K562 (cell line): ENCODE results near the gene NF1. TPM values are rescaled to one million over a fixed set of nuclear protein-coding genes. Genes with fewer than 3 reads are reported as not detected.

Experiments
- ESRRB ChIP-seq: fragments of 250-450 bp; sonication (Bioruptor Pico); IDR thresholded peaks from 2 replicates; pipeline ENCODE4 v1.5.0; 2020; ENCODE audit warnings: mild to moderate bottlenecking, moderate library complexity, borderline replicate concordance
- FUS ChIP-seq: fragments of 200-400 bp; formaldehyde crosslinking; optimal IDR thresholded peaks from 2 replicates; pipeline ENCODE3; 2017; ENCODE audit warnings: low read depth, low read length
- HDAC8 ChIP-seq: fragments of 450-650 bp; IDR thresholded peaks from 2 replicates; pipeline ENCODE4 v1.6.1; 2016; ENCODE audit warnings: mild to moderate bottlenecking, missing genetic modification characterization, moderate library complexity, missing compliant biosample characterization
- HLTF ChIP-seq: fragments of 450-650 bp; IDR thresholded peaks from 2 replicates; pipeline ENCODE4 v1.6.1; 2016
- HOXB6 ChIP-seq: fragments of 250-450 bp; sonication (Bioruptor Pico); IDR thresholded peaks from 2 replicates; pipeline ENCODE4 v1.5.1; 2022; ENCODE audit warnings: mild to moderate bottlenecking, borderline replicate concordance
- KAT2B ChIP-seq: IDR thresholded peaks from one replicate; pipeline ENCODE4 v1.6.1; 2012; ENCODE audit warnings: low read depth, mild to moderate bottlenecking, control low read depth, inconsistent platforms, low read length, moderate library complexity
- KDM4B ChIP-seq, 2 experiments: fragments of 450-650 bp in 1 of 2; sonication (generic) in 1 of 2; IDR thresholded peaks; 2 replicates each; pipeline ENCODE4 v1.6.1; 2016 to 2017; ENCODE audit warnings: borderline replicate concordance in 2 of 2, antibody characterized with exemption in 1 of 2, low read depth in 1 of 2, mild to moderate bottlenecking in 1 of 2
- MAFK ChIP-seq: IDR thresholded peaks from 2 replicates; pipeline ENCODE4 v1.6.1; 2011; ENCODE audit warnings: low read length, improper control_type of control experiment
- MXD1 ChIP-seq: fragments of 250-450 bp; sonication (Bioruptor Pico); IDR thresholded peaks from 2 replicates; pipeline ENCODE4 v1.8.0; 2021; ENCODE audit warnings: borderline replicate concordance, mild to moderate bottlenecking, moderate library complexity; ENCODE audit not compliant: poor library complexity, severe bottlenecking
- NCOA2 ChIP-seq, 2 experiments: fragments of 450-650 bp; IDR thresholded peaks; 2 replicates each; pipeline ENCODE4 v1.6.1; 2018; ENCODE audit warnings: mild to moderate bottlenecking in 2 of 2, moderate library complexity in 1 of 2; ENCODE audit not compliant: partially characterized antibody in 2 of 2
- NRF1 ChIP-seq, 2 experiments: fragments of 450-650 bp; IDR thresholded peaks in 1 of 2; conservative IDR thresholded peaks in 1 of 2; 2 replicates each; pipeline ENCODE4 v1.6.1; 2014; ENCODE audit warnings: mild to moderate bottlenecking in 2 of 2
- RAD51 ChIP-seq: fragments of 450-650 bp; IDR thresholded peaks from 2 replicates; pipeline ENCODE4 v1.7.1; 2016; ENCODE audit warnings: low read depth, mild to moderate bottlenecking, borderline replicate concordance
- RBM22 ChIP-seq: fragments of 200-400 bp; formaldehyde crosslinking; IDR thresholded peaks from 2 replicates; pipeline ENCODE4 v1.6.1; 2018; ENCODE audit warnings: low read length, low read depth; ENCODE audit not compliant: poor library complexity, severe bottlenecking
- SMAD4 ChIP-seq: fragments of 250-450 bp; sonication (Bioruptor Pico); conservative IDR thresholded peaks from 2 replicates; pipeline ENCODE4 v1.8.0; 2021; ENCODE audit warnings: inconsistent platforms, mild to moderate bottlenecking, moderate library complexity
- SMARCA5 ChIP-seq: fragments of 450-650 bp; IDR thresholded peaks from 2 replicates; pipeline ENCODE4 v1.6.1; 2016
- SNIP1 ChIP-seq: fragments of 450-650 bp; IDR thresholded peaks from 2 replicates; pipeline ENCODE4 v1.7.1; 2017; ENCODE audit warnings: low read depth, mild to moderate bottlenecking
- SNRNP70 ChIP-seq: fragments of 200-400 bp; formaldehyde crosslinking; optimal IDR thresholded peaks from 2 replicates; pipeline ENCODE3; 2017; ENCODE audit warnings: low read depth, low read length
- TCFL5 ChIP-seq: fragments of 250-450 bp; sonication (Bioruptor Pico); conservative IDR thresholded peaks from 2 replicates; pipeline ENCODE4 v1.6.1; 2021; ENCODE audit warnings: mild to moderate bottlenecking, moderate library complexity, matching md5 sums
- TEAD4 ChIP-seq, 2 experiments: sonication (generic) in 1 of 2; formaldehyde crosslinking in 1 of 2; IDR thresholded peaks; 2 replicates each; pipeline versions ENCODE4 v1.6.1 to v1.8.0; 2012 to 2022; ENCODE audit warnings: borderline replicate concordance in 1 of 2, inconsistent platforms in 1 of 2, low read length in 1 of 2, mild to moderate bottlenecking in 1 of 2, missing genetic modification reagents in 1 of 2
- U2AF1 ChIP-seq: fragments of 200-400 bp; formaldehyde crosslinking; optimal IDR thresholded peaks from 2 replicates; pipeline ENCODE3; 2017; ENCODE audit warnings: mild to moderate bottlenecking, low read depth, low read length, moderate library complexity
- ZNF274 ChIP-seq: IDR thresholded peaks from 2 replicates; pipeline ENCODE4 v1.6.1; 2011; ENCODE audit warnings: low read depth, mild to moderate bottlenecking, low read length, moderate library complexity, borderline replicate concordance
- ZNF280B ChIP-seq: fragments of 250-450 bp; sonication (Bioruptor Pico); IDR thresholded peaks from 2 replicates; pipeline ENCODE4 v1.5.1; 2021; ENCODE audit warnings: mild to moderate bottlenecking
- ZNF780A ChIP-seq: fragments of 250-450 bp; sonication (Bioruptor Pico); IDR thresholded peaks from 2 replicates; pipeline ENCODE4 v1.5.0; 2021; ENCODE audit warnings: mild to moderate bottlenecking
- polyA plus RNA-seq, 8 experiments: library from polyadenylated mRNA; depleted of rRNA in 4 of 8; stranded (reverse) in 5 of 8; unstranded in 3 of 8; fragments of >200 nt; fragmentation: Nextera tagmentation in 2 of 8; fragmentation: Illumina TruSeq in 1 of 8; extraction: Ambion mirVana in 2 of 8; extraction: Trizol in 1 of 8; gene quantifications; 2 replicates each; pipeline versions ENCODE4 v1.2.1 to v1.2.3, GENCODE V29; 2011 to 2014; ENCODE audit warnings: inconsistent platforms in 1 of 8, missing spikeins in 1 of 8
- total RNA-seq, 7 experiments: library from RNA; depleted of rRNA in 6 of 7; stranded (reverse); fragments of >200 nt in 6 of 7; fragmentation: Illumina TruSeq in 2 of 7; extraction: Trizol in 2 of 7; gene quantifications; 2 replicates each; pipeline versions ENCODE4 v1.2.1 to v1.2.3, GENCODE V29; 2011 to 2021; ENCODE audit warnings: low replicate concordance in 1 of 7
- TF ChIP-seq, protein P1 (sequence below): sonication (generic); formaldehyde crosslinking; IDR thresholded peaks from 2 replicates; pipeline ENCODE4 v1.8.0; 2022; ENCODE audit warnings: mild to moderate bottlenecking, missing genetic modification reagents

NF1 gene
- total and polyA plus RNA-seq, 9 of the 15 experiments (the other 6 are each of a cell fraction or from before 2014, with no cell fraction given): 3.4 to 41.9 (median 24.3) TPM

DNA sequence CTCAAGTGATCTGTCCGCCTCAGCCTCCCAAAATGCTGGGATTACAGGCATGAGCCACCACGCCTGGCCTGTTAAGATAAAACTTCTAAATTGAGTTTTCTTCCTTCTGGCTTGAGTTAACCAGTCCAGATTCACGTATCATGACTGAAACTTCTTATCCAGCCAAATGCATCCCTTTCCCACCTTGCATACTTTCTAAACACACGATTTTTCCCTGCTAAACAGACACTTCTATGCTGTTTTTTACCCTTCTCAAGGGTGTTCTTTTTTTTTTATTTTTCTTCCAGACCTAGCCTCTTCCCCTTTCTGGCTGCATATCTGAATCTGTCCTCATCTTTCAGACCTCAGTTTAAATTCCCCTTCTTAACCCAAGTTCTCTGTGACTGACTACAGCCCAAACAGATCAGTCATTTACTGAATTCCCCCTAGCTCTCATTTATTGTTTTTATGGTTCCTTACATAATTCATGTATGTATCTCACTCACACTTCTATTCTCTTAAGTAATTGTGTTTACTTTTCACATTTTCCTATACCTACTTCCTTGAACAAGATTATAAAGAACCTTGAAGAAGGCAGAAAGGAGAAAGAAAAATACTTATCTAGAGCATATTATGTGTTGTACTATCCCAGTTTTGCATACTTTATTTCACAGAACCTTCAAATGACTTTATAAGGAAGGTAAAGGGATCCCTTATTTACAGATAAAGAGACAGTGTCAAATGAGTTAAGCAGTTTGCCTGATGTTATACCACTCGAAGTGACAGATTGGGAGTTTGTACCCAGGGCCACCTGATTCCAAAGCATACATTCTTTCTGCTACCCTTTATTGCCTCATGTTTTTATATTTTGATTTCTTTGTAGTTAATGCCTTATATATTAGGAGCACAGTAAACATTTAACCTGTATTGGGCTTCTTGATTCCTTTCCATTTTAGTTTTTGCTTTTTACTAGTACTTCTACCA is 213.9 kb downstream of the NF1 start (continued):
- no peak for TF ChIP-seq MAFK
- no peak for TF ChIP-seq ZNF780A
- TF ChIP-seq KAT2B: no peak
- no peak for TF ChIP-seq FUS
- TF ChIP-seq SMAD4 (CRISPR knock-in tag): 0 out of 2 replicates have a peak, but pooled peaks have one; percentile 38
- TF ChIP-seq SNRNP70: no peak
- TF ChIP-seq ESRRB: no peak
- TF ChIP-seq HDAC8 (tag): no peak
- no peak for TF ChIP-seq KDM4B (IDR thresholded peaks at IDR 0.05; ENCODE audit: borderline replicate concordance in 2 of 2, low read depth in 1 of 2)
- TF ChIP-seq SNIP1: no peak
- no peak for TF ChIP-seq RAD51
- TF ChIP-seq HOXB6 (CRISPR knock-in tag): no peak
- TF ChIP-seq NRF1 (conservative IDR thresholded peaks at IDR 0.05 in 1 of 2, IDR thresholded peaks at IDR 0.05 in 1 of 2): no peak
- no peak for TF ChIP-seq HLTF
- no peak for TF ChIP-seq MXD1 (CRISPR knock-in tag)
- no peak for TF ChIP-seq U2AF1
- peak; percentile 53; the same call in 1 of the 2 replicates for TF ChIP-seq SMARCA5
- no peak for TF ChIP-seq ZNF274
- no peak for TF ChIP-seq TCFL5 (CRISPR knock-in tag)
- TF ChIP-seq RBM22: no peak
- no peak for TF ChIP-seq ZNF280B (CRISPR knock-in tag)
- TF ChIP-seq NCOA2 (IDR thresholded peaks at IDR 0.05; ENCODE audit: partially characterized antibody in 2 of 2): no peak
- TF ChIP-seq TEAD4 (IDR thresholded peaks at IDR 0.05; ENCODE audit: low read length): peak; percentile 78
- no peak for TF ChIP-seq TEAD4 (CRISPR knock-in tag; IDR thresholded peaks at IDR 0.05; ENCODE audit: borderline replicate concordance)
- TF ChIP-seq, protein P1, sequence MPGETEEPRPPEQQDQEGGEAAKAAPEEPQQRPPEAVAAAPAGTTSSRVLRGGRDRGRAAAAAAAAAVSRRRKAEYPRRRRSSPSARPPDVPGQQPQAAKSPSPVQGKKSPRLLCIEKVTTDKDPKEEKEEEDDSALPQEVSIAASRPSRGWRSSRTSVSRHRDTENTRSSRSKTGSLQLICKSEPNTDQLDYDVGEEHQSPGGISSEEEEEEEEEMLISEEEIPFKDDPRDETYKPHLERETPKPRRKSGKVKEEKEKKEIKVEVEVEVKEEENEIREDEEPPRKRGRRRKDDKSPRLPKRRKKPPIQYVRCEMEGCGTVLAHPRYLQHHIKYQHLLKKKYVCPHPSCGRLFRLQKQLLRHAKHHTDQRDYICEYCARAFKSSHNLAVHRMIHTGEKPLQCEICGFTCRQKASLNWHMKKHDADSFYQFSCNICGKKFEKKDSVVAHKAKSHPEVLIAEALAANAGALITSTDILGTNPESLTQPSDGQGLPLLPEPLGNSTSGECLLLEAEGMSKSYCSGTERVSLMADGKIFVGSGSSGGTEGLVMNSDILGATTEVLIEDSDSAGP: no peak
